PFSK-1 (cell line): ENCODE measurements around the gene DUSP15.

ENCODE experiments used
- FOXP2 ChIP-seq: optimal IDR thresholded peaks from 2 replicates; pipeline ENCODE3; 2011; ENCODE audit warnings: borderline replicate concordance, control low read depth, inconsistent platforms; ENCODE audit not compliant: insufficient read depth; ENCODE audit errors: extremely low read length, extremely low read depth
- POLR2AphosphoS5 ChIP-seq: IDR thresholded peaks from 2 replicates; pipeline ENCODE4 v1.6.1; 2012; ENCODE audit warnings: low read depth, mild to moderate bottlenecking, control low read depth, low read length, moderate library complexity
- SIN3A ChIP-seq: IDR thresholded peaks from 2 replicates; pipeline ENCODE4 v1.6.1; 2012; ENCODE audit warnings: mild to moderate bottlenecking, low read length, moderate library complexity, borderline replicate concordance; ENCODE audit not compliant: insufficient read depth
- TAF1 ChIP-seq: IDR thresholded peaks from 2 replicates; pipeline ENCODE4 v1.6.1; 2012; ENCODE audit warnings: low read length, control low read depth, borderline replicate concordance; ENCODE audit not compliant: insufficient read depth
- TF ChIP-seq, protein P1 (sequence below), 2 experiments: IDR thresholded peaks; 2 replicates each; pipeline versions ENCODE4 v1.6.1 to v1.8.0; 2011 to 2012; ENCODE audit warnings: low read depth in 2 of 2, low read length in 2 of 2, control low read depth in 1 of 2, inconsistent platforms in 1 of 2, mild to moderate bottlenecking in 1 of 2, moderate library complexity in 1 of 2; ENCODE audit not compliant: insufficient read depth in 1 of 2

DUSP15 gene

GRCh38 chr20:31848088-31848999 lies 22.0 kb downstream of the DUSP15 start:
- no peak for TF ChIP-seq TAF1

GRCh38 chr20:31846793-31847138 lies 23.6 kb downstream of the DUSP15 start:
- TF ChIP-seq, protein P1, sequence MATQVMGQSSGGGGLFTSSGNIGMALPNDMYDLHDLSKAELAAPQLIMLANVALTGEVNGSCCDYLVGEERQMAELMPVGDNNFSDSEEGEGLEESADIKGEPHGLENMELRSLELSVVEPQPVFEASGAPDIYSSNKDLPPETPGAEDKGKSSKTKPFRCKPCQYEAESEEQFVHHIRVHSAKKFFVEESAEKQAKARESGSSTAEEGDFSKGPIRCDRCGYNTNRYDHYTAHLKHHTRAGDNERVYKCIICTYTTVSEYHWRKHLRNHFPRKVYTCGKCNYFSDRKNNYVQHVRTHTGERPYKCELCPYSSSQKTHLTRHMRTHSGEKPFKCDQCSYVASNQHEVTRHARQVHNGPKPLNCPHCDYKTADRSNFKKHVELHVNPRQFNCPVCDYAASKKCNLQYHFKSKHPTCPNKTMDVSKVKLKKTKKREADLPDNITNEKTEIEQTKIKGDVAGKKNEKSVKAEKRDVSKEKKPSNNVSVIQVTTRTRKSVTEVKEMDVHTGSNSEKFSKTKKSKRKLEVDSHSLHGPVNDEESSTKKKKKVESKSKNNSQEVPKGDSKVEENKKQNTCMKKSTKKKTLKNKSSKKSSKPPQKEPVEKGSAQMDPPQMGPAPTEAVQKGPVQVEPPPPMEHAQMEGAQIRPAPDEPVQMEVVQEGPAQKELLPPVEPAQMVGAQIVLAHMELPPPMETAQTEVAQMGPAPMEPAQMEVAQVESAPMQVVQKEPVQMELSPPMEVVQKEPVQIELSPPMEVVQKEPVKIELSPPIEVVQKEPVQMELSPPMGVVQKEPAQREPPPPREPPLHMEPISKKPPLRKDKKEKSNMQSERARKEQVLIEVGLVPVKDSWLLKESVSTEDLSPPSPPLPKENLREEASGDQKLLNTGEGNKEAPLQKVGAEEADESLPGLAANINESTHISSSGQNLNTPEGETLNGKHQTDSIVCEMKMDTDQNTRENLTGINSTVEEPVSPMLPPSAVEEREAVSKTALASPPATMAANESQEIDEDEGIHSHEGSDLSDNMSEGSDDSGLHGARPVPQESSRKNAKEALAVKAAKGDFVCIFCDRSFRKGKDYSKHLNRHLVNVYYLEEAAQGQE (IDR thresholded peaks at IDR 0.05; ENCODE audit: insufficient read depth in 1 of 2, low read depth in 2 of 2, low read length in 2 of 2): no peak
- TF ChIP-seq FOXP2: no peak
- TF ChIP-seq SIN3A: no peak
- TF ChIP-seq TAF1: no peak
- TF ChIP-seq POLR2AphosphoS5: no peak

GRCh38 chr20:31845300-31845863 lies 24.9 kb downstream of the DUSP15 start, which contains the start of gene FOXS1:
FOXS1 (minus strand) TSS chr20:31845604; CDS start chr20:31845542, 62 bp downstream.
- TF ChIP-seq, protein P1 (IDR thresholded peaks at IDR 0.05; ENCODE audit: insufficient read depth in 1 of 2, low read depth in 2 of 2, low read length in 2 of 2): no peak
- peak; percentile 38 for TF ChIP-seq FOXP2

GRCh38 chr20:31844737-31845299 lies 25.5 kb downstream of the DUSP15 start:
- TF ChIP-seq FOXP2: no peak
- no peak for TF ChIP-seq SIN3A
- TF ChIP-seq TAF1: no peak
- TF ChIP-seq, protein P1 (IDR thresholded peaks at IDR 0.05; ENCODE audit: insufficient read depth in 1 of 2, low read depth in 2 of 2, low read length in 2 of 2): no peak
- no peak for TF ChIP-seq POLR2AphosphoS5

- TF ChIP-seq, protein P1 (IDR thresholded peaks at IDR 0.05; ENCODE audit: insufficient read depth in 1 of 2, low read depth in 2 of 2, low read length in 2 of 2): no peak
- TF ChIP-seq TAF1 (no peak), FOXP2 (no peak), POLR2AphosphoS5 (no peak), SIN3A (no peak)
Observed at GRCh38 chr20:31843881-31844280, 26.4 kb downstream of the DUSP15 start.
